ELF-1 (cell line): ENCODE data around the gene FBXO34.

ENCODE experiments used
- DNase-seq: peaks from one replicate; pipeline ENCODE4 v3.0.0-alpha.2; 2016; ENCODE audit warnings: low read depth, low spot score

Gene FBXO34

DNA sequence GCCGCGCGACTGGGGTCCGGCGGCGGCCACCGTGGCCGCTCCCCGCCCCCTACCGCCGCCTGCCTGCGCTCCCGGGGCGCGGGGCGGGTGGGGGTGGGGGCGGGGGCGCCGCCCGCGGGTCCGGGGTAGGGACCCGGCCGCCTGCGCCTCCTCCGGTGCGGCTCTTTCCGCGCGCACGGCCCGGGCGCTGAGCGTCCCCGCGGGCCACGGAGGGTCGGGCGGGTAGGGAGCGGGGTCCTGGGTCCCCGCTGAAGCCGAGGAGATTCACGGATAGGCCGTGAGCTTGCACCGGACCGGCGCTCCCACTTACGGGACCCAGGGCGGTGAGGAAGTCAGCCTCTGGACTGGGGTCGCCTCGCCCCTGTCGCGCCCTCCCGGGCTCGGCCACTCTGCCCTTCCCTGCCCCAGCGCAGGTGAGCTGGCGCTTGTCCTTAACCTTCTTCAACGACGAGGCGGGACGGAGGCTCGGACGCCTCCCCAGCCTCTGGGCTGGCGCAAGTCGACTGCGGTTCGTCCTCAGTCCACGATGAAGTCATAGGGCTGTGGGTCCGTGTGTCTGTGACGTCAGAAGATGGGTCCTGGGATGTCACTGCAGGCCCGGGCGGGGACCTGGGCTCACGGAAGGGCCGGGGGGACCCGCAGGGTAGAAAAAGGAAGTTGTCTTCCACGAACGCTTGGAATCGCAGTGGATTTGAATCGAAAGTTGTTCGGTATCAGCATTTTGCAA is 514 bp downstream of the FBXO34 start:
- DNase-seq, result peak; percentile 83

DNA sequence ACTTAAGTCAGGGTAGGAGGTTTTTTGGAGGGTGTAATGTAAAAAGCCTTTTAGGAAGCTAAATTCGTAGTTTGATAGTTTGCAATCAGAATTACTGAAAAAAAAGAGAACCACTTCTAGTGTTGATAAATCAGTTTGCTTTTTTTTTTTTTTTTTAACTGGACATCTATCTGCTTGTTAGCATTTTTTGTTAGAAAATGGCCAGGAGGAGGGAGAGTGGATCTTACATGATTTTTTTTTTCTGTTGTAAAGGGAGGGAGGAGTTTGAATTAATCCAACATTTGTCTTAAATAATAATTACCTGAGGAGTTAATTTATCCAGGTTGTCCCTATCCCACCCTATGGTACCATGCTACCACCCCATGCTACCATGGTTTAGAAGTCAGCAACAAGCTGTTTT is 1.2 kb downstream of the FBXO34 start:
- no peak for DNase-seq

DNA sequence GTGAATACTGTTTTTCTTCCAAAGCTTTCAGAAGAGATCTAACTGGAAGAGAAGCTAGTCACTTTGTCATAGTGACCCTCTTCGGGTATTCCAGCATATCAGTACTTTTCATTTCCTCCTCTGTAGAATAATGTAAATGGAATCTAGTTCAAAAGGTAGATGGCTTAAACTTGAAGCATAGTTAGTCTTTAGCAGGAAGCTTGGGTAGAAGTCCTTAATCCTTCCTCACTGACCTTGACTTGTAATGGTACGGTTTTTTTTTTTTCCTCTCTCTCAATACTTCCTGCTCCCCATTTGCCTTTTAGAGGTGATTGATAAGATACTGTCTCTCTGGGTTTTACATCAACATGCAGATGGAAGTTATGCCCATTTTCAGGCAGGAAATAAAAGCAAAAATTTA is 1.7 kb downstream of the FBXO34 start:
- DNase-seq, result no peak

DNA sequence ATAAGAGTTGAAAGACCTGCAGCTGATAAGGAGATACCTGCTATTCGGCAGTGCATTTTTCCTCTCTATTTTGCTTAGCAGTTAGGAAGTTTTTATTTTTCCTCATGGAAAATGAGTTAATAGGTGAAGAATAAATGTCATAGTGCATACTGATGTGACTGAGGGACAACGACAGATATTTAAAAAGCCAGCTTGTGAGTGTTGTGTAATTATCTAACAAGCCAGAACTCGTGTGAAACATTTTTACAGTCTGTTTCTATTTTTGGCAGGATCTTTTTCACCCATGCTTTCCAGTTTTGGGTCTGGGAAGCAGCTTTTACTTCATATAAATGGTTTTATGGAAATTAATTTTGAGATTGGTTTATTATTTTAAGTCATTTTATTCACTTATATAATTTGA is 2.9 kb downstream of the FBXO34 start:
- no peak for DNase-seq

DNA sequence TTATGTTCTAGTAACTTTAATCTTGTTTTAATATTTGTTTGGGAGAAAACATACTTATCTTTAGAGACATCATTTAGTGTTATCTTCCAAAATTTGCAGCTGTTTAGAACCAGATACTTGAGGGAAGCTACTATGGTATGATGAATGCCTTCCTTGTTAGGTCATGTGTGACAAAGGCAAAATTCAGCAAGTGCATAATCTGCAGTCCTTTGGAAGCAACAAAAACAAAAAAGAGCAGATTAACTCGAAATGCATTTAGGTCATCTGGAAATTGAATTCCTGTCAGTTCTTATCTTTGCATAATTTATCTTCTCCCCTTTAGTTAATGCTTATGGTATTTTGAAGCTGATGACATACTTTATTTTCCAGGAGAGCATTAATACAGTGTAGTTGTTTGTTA is 3.5 kb downstream of the FBXO34 start:
- no peak for DNase-seq

DNA sequence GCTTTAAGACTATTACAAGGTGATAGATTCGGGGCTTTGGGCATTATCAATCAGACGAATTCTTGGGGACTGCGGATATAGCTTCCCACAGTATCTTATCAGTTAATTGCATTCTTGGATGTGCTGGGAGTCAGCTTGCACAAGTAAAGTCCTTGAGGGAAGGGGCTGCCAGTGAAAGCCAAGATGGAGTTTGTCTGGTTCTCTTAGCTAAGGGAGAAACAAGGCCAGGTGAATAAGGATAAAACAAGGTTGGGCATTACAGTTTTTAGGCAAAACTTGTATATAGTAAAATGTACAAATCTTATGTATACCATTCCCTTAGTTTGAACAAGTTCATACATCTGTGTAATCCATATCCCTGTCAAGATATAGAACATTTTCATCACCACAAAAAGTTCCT is 5.5 kb downstream of the FBXO34 start:
- DNase-seq, result no peak

DNA sequence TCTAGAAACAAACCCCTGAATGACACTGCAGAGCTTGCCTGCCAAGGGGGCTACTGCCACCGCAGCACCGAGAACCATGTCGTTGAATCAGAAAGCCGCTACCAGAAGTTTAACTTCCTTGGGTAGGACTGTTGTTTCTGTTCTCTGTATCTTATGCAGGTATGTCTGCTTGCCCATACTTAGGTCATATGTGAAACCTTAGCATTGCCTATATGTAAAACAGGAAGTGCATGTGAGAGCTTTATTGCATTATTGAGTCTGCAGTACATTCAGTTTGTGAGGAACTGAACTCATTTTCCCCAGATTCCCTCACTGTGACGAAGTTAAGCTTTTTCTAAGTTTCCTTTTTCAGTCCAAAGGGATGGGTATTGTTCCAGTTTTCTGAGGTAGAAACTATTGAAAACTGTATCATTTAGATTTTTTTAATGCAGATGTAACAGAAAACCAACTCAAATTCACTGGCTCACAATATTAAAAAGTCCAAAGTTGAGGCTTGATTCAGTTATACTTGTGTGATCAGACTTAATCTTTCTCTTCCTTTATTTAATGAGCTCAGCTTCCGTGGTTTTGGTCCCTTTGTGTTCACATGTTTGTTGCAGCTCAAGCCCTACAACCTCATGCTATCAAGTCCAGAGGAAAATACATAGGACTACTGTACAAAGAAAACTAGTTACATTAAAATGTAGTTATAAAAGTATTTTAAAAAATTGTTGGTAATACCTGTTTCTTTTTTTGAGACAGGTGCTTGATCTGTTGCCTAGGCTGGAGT is 6.9 kb downstream of the FBXO34 start:
- DNase-seq, result no peak

DNA sequence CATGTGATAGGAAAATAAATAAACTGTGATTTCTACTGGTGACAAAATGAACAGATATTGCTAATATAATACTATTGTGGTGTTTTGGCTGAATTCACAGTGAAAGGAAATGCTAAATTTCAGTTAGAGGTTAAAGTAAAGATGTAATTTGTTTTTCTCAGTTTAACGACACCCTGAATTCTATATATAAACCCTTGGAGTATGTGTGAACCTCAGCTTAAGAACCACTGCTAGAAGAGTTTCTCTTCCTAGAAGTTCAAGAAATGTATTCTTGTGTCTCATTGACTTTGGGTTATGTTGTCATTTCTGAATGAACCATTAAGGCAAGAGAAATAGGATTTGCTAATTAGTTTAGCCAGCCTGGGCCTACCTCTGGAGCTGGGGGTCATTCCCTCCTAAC is 8.2 kb downstream of the FBXO34 start:
- no peak for DNase-seq

DNA sequence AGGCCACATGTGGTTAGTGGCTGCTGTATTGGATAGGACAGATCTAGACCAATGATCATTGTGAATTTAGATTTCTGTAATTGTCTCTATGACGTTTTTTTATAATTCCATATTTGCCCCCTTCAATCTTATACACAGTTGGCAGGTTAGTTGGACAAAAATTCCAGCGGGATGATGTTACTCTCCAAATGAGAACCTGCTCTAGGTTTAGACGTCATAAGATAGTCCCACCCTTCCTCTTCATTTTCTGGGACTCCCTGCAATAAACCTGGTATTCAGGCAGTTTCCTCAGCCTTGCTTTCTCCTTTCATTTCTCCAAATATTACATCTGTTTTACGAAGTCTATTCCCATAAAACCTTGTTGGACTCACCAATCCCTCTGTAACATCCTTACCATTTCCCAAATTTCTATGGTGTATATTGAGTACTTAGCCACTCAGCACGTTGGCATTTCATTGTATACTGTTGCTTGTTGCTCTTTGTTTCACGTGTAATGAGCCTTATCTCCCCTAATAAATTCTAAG is 10.2 kb downstream of the FBXO34 start:
- no peak for DNase-seq

DNA sequence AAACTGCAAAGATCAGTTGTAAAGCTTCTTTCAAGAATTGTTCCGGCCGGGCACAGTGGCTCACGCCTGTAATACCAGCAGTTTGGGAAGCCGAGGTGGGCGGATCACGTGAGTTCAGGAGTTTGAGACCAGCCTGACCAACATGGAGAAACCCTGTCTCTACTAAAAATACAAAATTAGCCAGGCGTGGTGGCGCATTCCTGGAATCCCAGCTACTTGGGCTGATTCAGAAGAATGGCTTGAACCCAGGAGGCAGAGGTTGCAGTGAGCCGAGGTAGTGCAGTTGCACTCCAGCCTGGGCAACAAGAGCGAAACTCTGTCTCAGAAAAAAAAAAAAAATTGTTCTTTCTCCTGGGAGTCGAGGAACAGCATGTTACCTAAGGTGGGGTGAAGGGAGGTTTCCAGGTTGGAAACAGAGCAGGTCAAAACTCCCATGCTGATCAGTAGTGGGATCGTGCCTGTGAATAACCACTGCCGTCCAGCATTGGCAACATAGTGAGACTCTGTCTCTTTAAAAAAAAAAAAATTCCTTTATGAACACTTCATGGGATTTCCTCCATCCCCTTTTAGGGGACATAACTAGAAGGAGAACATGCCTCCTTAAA is 13.9 kb downstream of the FBXO34 start:
- DNase-seq, result no peak

DNA sequence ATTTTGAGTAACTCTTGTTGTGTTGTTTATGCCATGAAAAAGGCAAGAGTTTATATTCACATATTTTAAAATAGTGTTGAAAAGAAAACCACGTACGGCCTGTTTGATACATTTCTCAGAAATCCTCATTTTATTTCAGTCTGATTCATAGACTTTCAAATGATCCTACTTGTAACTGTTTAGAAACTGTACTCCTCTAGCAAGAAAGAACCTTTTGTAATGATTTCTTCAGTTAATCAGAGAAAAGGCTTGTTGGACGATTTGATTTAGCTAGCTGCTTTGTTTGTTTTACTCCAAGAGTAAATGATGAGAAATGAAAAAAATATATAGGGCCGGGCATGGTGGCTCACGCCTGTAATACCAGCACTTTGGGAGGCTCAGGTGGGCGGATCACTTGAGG is 17.2 kb downstream of the FBXO34 start:
- DNase-seq, result no peak

DNA sequence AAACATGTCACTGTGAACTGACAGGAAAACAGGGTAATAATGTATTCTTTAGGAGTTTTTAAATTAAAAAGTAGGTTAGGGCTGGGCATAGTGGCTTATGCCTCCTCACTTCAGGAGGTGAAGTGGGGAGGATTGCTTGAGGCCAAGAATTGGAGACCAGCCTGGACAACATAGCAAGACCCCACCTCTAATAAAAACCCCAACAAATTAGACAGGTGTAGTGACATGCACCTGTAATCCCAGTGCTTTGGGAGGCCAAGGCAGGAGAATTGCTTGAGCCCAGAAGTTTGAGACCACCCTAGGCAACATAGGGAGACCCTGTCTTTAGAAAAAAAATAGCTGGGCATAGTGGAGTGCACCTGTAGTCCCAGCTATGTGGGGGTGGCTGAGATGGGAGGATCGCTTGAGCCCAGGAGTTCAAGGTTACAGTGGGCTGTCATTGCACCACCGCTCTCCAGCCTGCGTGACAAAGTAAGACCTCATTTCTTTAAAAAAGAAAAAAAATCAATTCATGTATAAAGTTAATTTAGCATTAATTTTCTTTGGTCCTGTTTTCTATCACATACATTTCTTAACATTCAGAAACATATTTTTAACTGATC is 20.4 kb downstream of the FBXO34 start:
- DNase-seq, result no peak

DNA sequence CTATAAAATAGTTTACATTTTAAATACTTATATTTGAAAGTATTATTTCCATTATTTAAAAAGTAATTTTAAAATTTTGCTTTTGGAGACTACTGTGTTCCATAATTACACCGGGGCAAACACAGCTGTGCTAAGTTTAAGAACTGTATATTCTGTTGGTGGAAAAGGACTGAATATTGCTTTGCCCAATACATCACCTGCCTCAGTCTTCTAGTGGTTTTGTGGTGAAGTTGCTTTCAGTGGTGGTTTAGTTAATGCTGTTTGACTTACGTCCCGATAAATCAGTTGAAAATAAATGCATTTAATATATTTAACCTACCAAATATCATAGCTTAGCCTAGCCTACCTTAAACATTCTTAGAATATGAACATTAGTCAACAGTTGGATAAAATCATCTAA is 23.4 kb downstream of the FBXO34 start:
- no peak for DNase-seq

DNA sequence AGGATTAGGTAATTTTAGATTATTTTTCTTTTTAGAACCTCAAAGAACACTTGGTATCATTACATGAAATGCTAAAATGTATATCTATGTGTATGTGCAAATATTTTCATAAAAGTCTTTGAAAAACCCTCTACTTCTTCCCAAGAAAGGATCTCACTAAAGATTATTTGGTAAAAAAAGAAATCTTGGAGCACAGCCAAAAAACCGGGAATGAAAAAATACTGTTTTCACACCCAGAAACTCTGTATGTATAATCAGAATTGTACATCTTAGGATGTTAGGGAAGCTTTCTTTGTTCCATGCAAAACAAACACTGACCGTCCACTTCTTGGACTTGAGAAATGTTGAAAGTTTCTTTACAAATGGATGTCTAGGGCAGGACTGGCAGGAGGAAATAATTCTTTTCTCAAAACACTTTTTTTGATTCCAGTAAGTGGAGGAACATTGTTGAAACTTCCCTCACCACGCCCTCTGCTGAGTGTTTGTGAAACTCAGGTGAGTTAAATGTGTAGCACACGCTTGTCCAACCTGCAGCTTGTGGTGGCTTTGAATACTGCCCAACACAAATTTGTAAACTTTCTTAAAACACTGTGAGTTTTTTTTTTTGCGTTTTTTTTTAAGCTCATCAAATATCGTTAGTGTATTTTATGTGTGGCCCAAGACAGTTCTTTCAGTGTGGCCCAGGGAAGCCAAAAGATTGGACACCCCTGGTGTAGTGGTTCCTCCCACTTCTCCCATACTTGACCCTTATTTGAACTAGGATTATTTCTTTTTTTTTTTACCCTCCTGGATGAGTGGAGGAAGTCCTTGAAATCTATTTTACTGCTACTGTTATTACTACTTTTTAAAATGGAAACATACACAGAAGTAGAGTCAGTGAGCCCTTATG is 26.6 kb downstream of the FBXO34 start:
- DNase-seq, result no peak

DNA sequence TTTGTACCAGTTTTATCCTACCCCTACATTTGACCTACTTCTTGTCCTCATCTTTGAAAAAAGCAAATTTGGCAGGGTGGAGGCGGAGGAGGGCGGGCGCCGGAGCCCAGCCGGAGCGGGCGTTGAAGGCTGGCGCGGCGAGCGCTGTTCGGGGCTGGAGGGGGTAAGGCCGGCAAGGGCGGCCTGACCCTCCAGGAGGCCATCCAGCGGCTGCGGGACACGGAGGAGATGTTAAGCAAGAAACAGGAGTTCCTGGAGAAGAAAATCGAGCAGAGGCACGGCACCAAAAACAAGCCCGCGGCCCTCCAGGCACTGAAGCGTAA is 27.2 kb downstream of the FBXO34 start:
- no peak for DNase-seq

DNA sequence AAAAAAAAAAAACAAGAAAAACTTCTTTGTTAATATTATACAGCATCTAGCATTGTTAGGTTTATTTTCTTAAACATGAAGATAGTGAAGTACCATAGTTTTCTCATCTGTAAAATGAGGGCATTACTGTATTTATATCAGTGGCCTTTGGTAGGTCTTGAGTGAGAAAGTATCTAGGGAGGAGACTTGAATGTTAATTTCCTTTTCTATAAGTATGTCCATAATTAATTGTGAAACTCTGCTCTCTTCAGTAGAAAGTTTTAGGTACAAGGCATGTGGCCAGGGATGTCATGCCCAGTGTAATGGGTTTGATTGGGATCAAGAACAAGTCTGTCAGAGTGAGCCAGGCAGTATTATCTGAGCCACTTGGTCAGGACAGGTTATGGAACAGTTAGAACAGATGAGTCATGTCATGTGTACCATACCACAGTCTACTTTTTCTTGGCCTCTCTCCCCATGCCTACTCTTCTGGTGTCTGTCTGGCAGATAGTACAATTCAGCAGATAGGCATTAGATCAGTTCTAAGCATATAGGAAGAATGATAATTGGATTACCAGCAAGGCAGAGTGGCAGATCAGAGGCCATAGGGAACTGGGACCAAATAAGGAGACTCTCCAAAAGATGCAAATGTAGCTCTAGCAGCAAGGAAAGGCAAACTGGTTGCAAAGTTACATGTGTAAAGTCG is 30.4 kb downstream of the FBXO34 start:
- no peak for DNase-seq

DNA sequence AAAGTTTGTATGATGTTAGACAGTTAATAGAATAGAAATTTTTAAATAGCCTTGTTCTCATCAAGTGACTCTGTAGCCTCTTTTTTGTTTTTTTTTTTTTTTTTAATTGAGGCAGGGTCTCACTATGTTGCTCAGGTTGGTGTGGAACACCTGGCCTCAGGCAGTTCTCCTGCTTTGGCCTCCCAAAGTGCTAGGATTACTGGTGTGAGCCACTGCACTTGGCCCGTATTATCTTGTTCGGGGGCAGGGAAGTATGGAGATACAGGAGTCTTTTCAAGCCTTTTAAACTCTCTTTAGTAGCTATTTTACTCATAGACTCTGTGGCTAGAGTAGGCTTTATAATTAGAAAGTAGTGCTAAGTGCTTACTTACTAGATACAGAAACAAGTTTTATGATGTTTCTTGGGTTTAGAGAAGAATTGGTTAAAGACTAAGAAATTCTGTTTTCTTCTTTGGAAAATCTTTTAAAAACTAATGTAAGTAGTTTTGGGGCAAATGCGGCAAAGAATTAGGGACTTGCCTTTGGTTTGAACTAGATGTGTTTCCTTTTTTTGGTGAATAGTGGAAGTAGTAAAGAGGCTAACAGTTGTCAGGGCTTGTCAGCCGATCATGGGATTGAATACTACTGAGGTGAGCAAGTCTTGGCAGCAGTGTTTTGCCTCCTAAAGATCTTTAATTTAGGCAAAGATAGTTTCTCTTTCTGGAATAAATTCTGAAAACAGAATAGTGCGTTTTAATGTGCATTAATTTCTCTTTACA is 31.3 kb downstream of the FBXO34 start:
- DNase-seq, result peak; percentile 12

DNA sequence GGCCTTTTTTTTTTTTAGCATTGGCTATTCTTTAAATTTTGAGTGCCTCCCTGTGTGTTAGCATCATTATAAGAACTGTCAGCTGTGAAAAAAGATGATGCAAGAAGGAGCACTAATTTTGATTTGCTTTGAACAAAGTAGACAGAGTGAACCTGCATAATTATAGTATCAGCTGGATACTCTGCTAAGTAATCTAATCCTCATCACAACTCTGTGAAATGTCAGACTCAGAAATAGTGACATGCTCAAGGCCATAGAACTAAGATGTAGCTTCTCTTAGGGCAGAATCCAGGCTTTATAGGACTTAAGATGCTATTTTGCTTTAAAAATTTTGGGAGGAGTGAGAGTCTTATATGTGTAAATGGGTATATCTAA is 31.9 kb downstream of the FBXO34 start:
- no peak for DNase-seq

DNA sequence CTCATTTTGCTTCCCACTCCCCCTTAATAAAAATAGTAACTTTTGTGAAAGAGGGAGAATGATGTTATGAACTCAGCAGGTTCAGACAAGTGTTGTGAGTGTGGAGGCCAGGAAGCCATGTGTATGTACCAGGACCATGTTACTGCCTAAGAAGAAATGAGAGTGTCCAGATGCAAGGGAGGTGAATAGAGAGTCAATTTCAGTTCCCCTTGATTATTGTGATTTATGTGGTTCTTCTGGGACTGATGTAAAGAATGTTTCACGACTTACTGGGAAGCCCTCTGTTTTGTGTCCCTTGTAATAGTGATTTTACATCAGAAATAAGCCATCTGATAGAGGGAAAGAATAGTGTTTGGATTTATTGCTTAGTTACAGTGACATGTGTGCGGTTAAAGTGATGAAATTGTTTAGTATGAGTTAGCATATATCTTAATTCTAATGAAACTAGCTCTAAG is 32.5 kb downstream of the FBXO34 start:
- DNase-seq, result no peak

DNA sequence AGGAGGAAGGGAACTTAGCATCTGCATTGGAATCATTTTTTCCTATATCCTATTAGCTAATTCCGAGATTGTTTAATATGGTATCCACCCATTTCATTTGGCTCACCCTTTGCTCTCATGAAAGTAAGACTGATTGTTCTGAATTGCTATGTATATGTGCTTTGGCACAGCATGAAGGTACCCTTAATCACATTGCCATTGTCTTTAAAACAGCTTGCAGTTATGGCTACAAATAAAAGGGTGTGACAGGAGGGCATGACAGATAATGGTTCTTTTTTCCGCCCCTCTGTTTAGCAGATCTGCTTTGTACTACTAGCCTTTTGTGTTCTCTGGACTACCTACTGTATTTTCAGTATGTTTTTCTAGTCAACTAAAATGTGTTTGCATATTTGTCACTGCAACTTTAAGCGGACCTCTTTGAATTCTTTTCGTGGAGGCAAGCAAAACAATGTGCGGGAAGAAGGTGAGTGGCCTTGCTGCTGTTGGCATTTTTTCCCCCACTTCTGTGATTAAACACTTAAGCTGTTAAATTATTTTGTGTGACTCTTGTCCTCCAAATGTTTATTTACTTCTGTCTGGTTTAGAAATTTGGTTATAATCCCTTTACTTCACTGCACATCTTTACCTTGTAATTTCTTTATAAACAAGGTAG is 35.8 kb downstream of the FBXO34 start:
- no peak for DNase-seq
